Cardiac muscle cell (in vitro differentiated cells and primary cell): ENCODE measurements around the gene LMX1B. TPM values are rescaled to one million over a fixed set of nuclear protein-coding genes. Genes with fewer than 3 reads are reported as not detected.
A peak's percentile ranks its signal among the peaks of the same experiment; 100 is the strongest.

Source experiments
- DNase-seq, 2 donors: peaks; one replicate each; pipeline versions ENCODE4 v3.0.0 to v3.0.0-alpha.2; 2010 to 2017; ENCODE audit warnings: low read depth in 1 of 2, low spot score in 1 of 2
- H3K27ac ChIP-seq: fragments of 200-600 bp; sonication (generic); 2 replicates; pipeline ENCODE4 v1.5.1; 2016
- H3K27me3 ChIP-seq: fragments of 200-600 bp; sonication (generic); 2 replicates; pipeline ENCODE4 v1.6.0; 2016; ENCODE audit warnings: control low read depth
- H3K36me3 ChIP-seq: fragments of 200-600 bp; sonication (generic); 2 replicates; pipeline ENCODE4 v1.5.1; 2016; ENCODE audit warnings: control low read depth
- H3K4me1 ChIP-seq: fragments of 200-600 bp; sonication (generic); 2 replicates; pipeline ENCODE4 v1.8.1; 2017; ENCODE audit warnings: low read depth, mild to moderate bottlenecking, mixed run types
- H3K4me3 ChIP-seq: fragments of 200-600 bp; sonication (generic); 2 replicates; pipeline ENCODE4 v1.5.1; 2016; ENCODE audit warnings: mild to moderate bottlenecking
- H3K9me3 ChIP-seq: fragments of 200-600 bp; sonication (generic); 2 replicates; pipeline ENCODE4 v1.5.1; 2017; ENCODE audit warnings: low read depth, mild to moderate bottlenecking, control low read depth
- polyA plus RNA-seq: library from polyadenylated mRNA; unstranded; fragments of >200 nt; fragmentation: Nextera tagmentation; extraction: Ambion mirVana; gene quantifications from 2 replicates; pipeline ENCODE4 v1.2.1, GENCODE V29; 2016
- total RNA-seq: library from RNA; depleted of rRNA; stranded (reverse); fragments of >200 nt; gene quantifications from 2 replicates; pipeline ENCODE4 v1.2.3, GENCODE V29; 2016
- TF ChIP-seq, protein P1 (sequence below): IDR thresholded peaks from 2 replicates; pipeline ENCODE4 v1.5.1; 2012; ENCODE audit warnings: low read depth, mild to moderate bottlenecking, low read length

The LMX1B gene
- total and polyA plus RNA-seq, 2 experiments from 2014 or later: not detected

DNA sequence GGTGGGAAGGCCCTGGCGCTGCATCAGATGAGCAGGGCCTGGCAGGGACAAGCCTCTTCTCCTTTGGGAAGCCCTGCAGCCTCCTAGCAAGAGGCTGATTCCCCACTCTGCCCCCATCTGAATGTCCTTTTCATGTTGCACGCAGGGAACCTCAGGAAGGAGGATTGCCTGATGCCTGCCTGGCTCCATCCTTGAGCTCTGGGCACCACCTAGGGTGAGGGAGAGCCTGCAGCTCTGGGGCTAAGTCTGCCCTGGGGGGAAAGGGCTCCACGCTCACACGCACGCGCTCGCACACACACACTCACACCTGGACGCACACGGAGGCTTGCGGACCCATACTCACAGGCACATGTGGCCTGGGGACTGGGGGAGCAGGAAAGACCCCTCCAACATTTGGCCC is 86.6 kb downstream of the LMX1B start:
- peaks cover 44% of the 10 kb centered on the region for H3K27me3 ChIP-seq
- DNase-seq: no peak

GRCh38 chr9:126700903-126701812 is 87.4 kb downstream of the LMX1B start:
- Histone ChIP-seq H3K9me3 (no peaks in the 10 kb centered on the region), H3K27ac (no peak overlapping the region), H3K4me1 (peaks cover 10% of the 10 kb centered on the region), H3K36me3 (no peaks in the 10 kb centered on the region), H3K27me3 (peaks cover 37% of the 10 kb centered on the region), H3K4me3 (no peak overlapping the region)
- TF ChIP-seq, protein P1, sequence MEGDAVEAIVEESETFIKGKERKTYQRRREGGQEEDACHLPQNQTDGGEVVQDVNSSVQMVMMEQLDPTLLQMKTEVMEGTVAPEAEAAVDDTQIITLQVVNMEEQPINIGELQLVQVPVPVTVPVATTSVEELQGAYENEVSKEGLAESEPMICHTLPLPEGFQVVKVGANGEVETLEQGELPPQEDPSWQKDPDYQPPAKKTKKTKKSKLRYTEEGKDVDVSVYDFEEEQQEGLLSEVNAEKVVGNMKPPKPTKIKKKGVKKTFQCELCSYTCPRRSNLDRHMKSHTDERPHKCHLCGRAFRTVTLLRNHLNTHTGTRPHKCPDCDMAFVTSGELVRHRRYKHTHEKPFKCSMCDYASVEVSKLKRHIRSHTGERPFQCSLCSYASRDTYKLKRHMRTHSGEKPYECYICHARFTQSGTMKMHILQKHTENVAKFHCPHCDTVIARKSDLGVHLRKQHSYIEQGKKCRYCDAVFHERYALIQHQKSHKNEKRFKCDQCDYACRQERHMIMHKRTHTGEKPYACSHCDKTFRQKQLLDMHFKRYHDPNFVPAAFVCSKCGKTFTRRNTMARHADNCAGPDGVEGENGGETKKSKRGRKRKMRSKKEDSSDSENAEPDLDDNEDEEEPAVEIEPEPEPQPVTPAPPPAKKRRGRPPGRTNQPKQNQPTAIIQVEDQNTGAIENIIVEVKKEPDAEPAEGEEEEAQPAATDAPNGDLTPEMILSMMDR: no peak
- no peak for DNase-seq

More for the DNA sequence above, 86.6 kb downstream of the LMX1B start:
- Histone ChIP-seq H3K27ac (no peak overlapping the region), H3K4me3 (no peak overlapping the region), H3K36me3 (no peaks in the 10 kb centered on the region), H3K9me3 (no peaks in the 10 kb centered on the region), H3K4me1 (peaks cover 10% of the 10 kb centered on the region)
- TF ChIP-seq, protein P1: no peak

DNA sequence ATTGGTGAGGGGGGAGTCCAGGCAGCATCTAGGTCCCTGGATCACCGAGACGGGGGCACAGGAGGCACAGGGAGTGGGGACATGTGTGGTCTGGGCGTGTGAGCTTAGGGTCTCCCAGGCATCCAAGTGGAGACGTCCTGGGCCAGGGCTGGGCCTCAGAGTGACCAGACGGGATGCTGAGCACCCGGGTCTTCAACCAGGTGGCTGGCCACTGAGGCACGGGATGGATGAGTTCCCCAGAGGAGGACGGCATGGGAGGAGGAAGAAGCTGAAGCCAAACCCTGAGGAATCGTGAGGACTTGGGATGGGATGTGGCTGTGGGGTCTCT is 88.0 kb downstream of the LMX1B start:
- TF ChIP-seq, protein P1: no peak
- H3K4me1 ChIP-seq: peaks cover 10% of the 10 kb centered on the region
- H3K27ac ChIP-seq: no peak overlapping the region
- H3K9me3 ChIP-seq: no peaks in the 10 kb centered on the region
- no peak for DNase-seq
- H3K36me3 ChIP-seq: no peaks in the 10 kb centered on the region
- H3K27me3 ChIP-seq: peaks cover 32% of the 10 kb centered on the region
- no peak overlapping the region for H3K4me3 ChIP-seq

DNA sequence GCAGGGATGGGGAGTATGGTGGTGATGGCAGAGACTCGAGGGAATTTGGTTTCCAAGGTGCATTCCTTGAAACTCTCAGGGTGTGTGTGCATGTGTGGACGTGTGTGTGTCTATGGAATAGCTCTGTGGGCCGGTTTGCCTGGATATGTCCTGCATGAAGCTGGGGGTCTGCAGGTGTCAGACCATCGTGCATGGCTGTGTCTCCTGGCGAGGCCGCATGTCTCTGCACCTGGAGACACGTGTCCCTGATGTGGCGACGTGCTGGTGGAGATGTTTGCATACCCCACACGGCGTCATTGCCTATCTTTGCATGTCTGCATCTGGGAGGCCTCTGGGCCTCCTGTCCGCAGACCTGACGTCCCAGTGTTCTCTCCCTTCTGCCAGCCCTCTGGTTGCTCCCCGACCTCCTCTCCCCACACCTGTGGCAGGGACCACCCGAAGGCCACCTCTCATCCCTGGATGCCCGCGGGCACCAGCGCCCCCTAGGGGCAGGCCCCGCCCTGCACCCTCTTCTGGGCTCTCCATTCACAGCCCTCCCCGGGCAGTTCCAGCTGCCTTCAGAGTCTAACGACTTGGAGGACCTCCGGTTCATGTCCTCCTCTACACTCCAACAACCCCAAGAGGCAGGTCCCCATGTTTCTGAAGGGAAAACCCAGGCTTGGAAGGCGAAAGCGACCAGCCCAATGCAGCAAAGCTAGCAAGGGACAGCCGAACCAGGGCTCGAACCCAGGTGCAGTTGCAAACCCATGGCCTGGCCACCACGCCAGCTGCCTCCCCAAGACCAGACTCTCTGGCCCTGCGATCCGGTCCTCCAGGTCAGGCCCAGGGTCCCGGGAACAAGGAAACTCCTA is 88.6 kb downstream of the LMX1B start:
- peaks cover 32% of the 10 kb centered on the region for H3K27me3 ChIP-seq

More for the DNA sequence above, 88.6 kb downstream of the LMX1B start:
- Histone ChIP-seq H3K27ac (no peak overlapping the region), H3K36me3 (no peaks in the 10 kb centered on the region), H3K4me3 (no peak overlapping the region), H3K9me3 (no peaks in the 10 kb centered on the region), H3K4me1 (peaks cover 10% of the 10 kb centered on the region)
- no peak for DNase-seq
- TF ChIP-seq, protein P1: peak; percentile 78
